Umbilical cord (tissue), 2 donors: ENCODE results near the gene TMEM163. TPM values are rescaled to one million over a fixed set of nuclear protein-coding genes. Genes with fewer than 3 reads are reported as not detected.

ENCODE experiments used
- DNase-seq: peaks from one replicate; pipeline ENCODE4 v3.0.0-alpha.2; 2015; ENCODE audit warnings: low spot score
- total RNA-seq: library from RNA; depleted of rRNA; stranded (reverse); fragments of >200 nt; gene quantifications from one replicate; pipeline ENCODE4 v1.2.3, GENCODE V29; 2014; ENCODE audit warnings: low replicate concordance; ENCODE audit not compliant: insufficient read depth

TMEM163 gene
- total RNA-seq, 1 donor from 2014 or later, result 3.4 TPM

GRCh38 chr2:134693359-134694330, 25.2 kb downstream of the TMEM163 start:
- DNase-seq, result no peak

GRCh38 chr2:134692499-134692898, 26.3 kb downstream of the TMEM163 start:
- no peak for DNase-seq

GRCh38 chr2:134690629-134691215, 28.1 kb downstream of the TMEM163 start:
- DNase-seq, result no peak

GRCh38 chr2:134689315-134689714, 29.5 kb downstream of the TMEM163 start:
- DNase-seq, result no peak

GRCh38 chr2:134685967-134686366, 32.8 kb downstream of the TMEM163 start:
- DNase-seq, result no peak

- DNase-seq, result no peak
Measured at GRCh38 chr2:134683561-134684112, 35.2 kb downstream of the TMEM163 start.

- DNase-seq, result no peak
Measured at GRCh38 chr2:134682726-134683125, 36.1 kb downstream of the TMEM163 start.

- DNase-seq, result no peak
Measured at GRCh38 chr2:134681201-134681600, 37.6 kb downstream of the TMEM163 start.

GRCh38 chr2:134679745-134680144, 39.1 kb downstream of the TMEM163 start:
- no peak for DNase-seq

GRCh38 chr2:134679294-134679693, 39.5 kb downstream of the TMEM163 start:
- no peak for DNase-seq

- DNase-seq, result no peak
Measured at GRCh38 chr2:134677856-134678756, 40.7 kb downstream of the TMEM163 start.

GRCh38 chr2:134676960-134677359, 41.8 kb downstream of the TMEM163 start:
- no peak for DNase-seq

GRCh38 chr2:134675314-134675713, 43.5 kb downstream of the TMEM163 start:
- DNase-seq, result no peak

GRCh38 chr2:134674687-134675086, 44.1 kb downstream of the TMEM163 start:
- no peak for DNase-seq

GRCh38 chr2:134671513-134671912, 47.3 kb downstream of the TMEM163 start:
- no peak for DNase-seq

GRCh38 chr2:134670955-134671354, 47.8 kb downstream of the TMEM163 start:
- DNase-seq, result no peak

GRCh38 chr2:134669731-134670669, 48.8 kb downstream of the TMEM163 start:
- no peak for DNase-seq

- no peak for DNase-seq
Measured at GRCh38 chr2:134668821-134669220, 50.0 kb downstream of the TMEM163 start.

- DNase-seq, result no peak
Measured at GRCh38 chr2:134667541-134667940, 51.3 kb downstream of the TMEM163 start.

GRCh38 chr2:134667081-134667480, 51.7 kb downstream of the TMEM163 start:
- DNase-seq, result no peak
